Mesendoderm (in vitro differentiated cells): ENCODE results near the gene UBE2J2.

Experiments used
- DNase-seq: peaks from one replicate; pipeline ENCODE4 v3.0.0; 2013
- H2AK5ac ChIP-seq: 2 replicates; pipeline ENCODE4 v1.6.1; 2013; ENCODE audit warnings: low read length, inconsistent platforms
- H2BK120ac ChIP-seq: 2 replicates; pipeline ENCODE4 v1.6.1; 2013; ENCODE audit warnings: low read depth, mild to moderate bottlenecking, low read length, moderate library complexity, mixed read lengths
- H2BK15ac ChIP-seq: replicated peaks from 2 replicates; pipeline ENCODE4 v1.6.1; 2013; ENCODE audit warnings: low read depth, mild to moderate bottlenecking, moderate library complexity
- H2BK5ac ChIP-seq: 2 replicates; pipeline ENCODE4 v1.6.1; 2013; ENCODE audit warnings: low read length, inconsistent platforms
- H3K18ac ChIP-seq: 2 replicates; pipeline ENCODE4 v1.6.1; 2013; ENCODE audit warnings: mild to moderate bottlenecking, low read length, mixed read lengths
- H3K23ac ChIP-seq: one replicate; pipeline ENCODE4 v1.6.1; 2013; ENCODE audit warnings: low read length
- H3K27ac ChIP-seq: 2 replicates; pipeline ENCODE4 v1.5.1; 2013; ENCODE audit warnings: low read depth, mild to moderate bottlenecking, inconsistent platforms, low read length, moderate library complexity
- H3K27me3 ChIP-seq: 2 replicates; pipeline ENCODE4 v1.6.1; 2013; ENCODE audit warnings: low read length, control low read depth, mild to moderate bottlenecking, inconsistent platforms; ENCODE audit not compliant: insufficient read depth, poor library complexity
- H3K36me3 ChIP-seq: 2 replicates; pipeline ENCODE4 v1.6.1; 2013; ENCODE audit warnings: low read length, inconsistent platforms; ENCODE audit not compliant: control insufficient read depth, insufficient read depth
- H3K4ac ChIP-seq: one replicate; pipeline ENCODE4 v1.6.1; 2013; ENCODE audit warnings: low read depth, mild to moderate bottlenecking, low read length, moderate library complexity
- H3K4me1 ChIP-seq: 2 replicates; pipeline ENCODE4 v1.6.1; 2013; ENCODE audit warnings: low read depth, low read length, inconsistent platforms; ENCODE audit not compliant: control insufficient read depth
- H3K4me2 ChIP-seq: 2 replicates; pipeline ENCODE4 v1.6.1; 2013; ENCODE audit warnings: low read length
- H3K4me3 ChIP-seq: 2 replicates; pipeline ENCODE4 v1.5.1; 2013; ENCODE audit warnings: mild to moderate bottlenecking, low read length
- H3K56ac ChIP-seq: one replicate; pipeline ENCODE4 v1.6.1; 2013; ENCODE audit warnings: low read length
- H3K79me1 ChIP-seq: 2 replicates; pipeline ENCODE4 v1.6.1; 2013; ENCODE audit warnings: low read length, inconsistent platforms
- H3K79me2 ChIP-seq: 2 replicates; pipeline ENCODE4 v1.6.1; 2013; ENCODE audit warnings: mild to moderate bottlenecking, low read length; ENCODE audit not compliant: control insufficient read depth, insufficient read depth
- H3K9ac ChIP-seq: 2 replicates; pipeline ENCODE4 v1.6.1; 2013; ENCODE audit warnings: low read length, inconsistent platforms
- H4K5ac ChIP-seq: one replicate; pipeline ENCODE4 v1.6.1; 2013; ENCODE audit warnings: low read length
- H4K8ac ChIP-seq: one replicate; pipeline ENCODE4 v1.6.1; 2013; ENCODE audit warnings: low read depth, mild to moderate bottlenecking, control low read depth, low read length, moderate library complexity
- WGBS: extraction: QIAGEN DNeasy Blood & Tissue Kit; methylation state at CpG from one replicate; pipeline ENCODE4 v1.1.7; 2013; ENCODE audit warnings: low lambda C conversion rate, missing lambda C conversion rate; ENCODE audit not compliant: insufficient coverage; ENCODE audit errors: extremely low coverage; 5-methylcytosine and 5-hydroxymethylcytosine counted together

The UBE2J2 gene

DNA sequence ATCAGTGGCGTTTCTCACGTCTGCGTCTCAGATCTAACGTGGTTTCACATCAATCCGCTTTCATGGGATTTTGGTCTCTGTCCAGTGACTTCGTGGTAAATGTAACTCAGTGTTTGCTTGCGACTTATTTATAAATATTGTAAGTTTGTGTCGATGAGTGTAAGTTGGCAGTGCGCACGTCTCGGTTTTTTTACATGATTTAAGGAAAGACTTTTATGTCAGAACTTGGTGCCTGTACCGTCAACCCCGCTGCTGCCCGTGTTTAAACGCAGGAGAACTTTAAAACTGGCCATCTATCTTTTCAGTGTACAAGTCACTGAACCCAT, 40.1 kb downstream of the UBE2J2 start:
- no peak for DNase-seq
- Histone ChIP-seq H2AK5ac (no peak overlapping the region), H3K79me2 (peaks cover 36% of the 10 kb centered on the region), H3K36me3 (no peaks in the 10 kb centered on the region), H3K4me3 (no peak overlapping the region), H3K9ac (peak overlapping the region; percentile 13), H3K23ac (no peak overlapping the region), H3K4ac (no peak overlapping the region), H3K27ac (no peak overlapping the region), H3K27me3 (no peaks in the 10 kb centered on the region), H3K4me1 (peaks cover 7% of the 10 kb centered on the region), H3K79me1 (peaks cover 32% of the 10 kb centered on the region), H2BK120ac (no peak overlapping the region), H3K56ac (peak overlapping the region; percentile 10), H4K8ac (no peak overlapping the region), H2BK5ac (no peak overlapping the region), H4K5ac (no peak overlapping the region), H3K18ac (no peak overlapping the region), H3K4me2 (peak overlapping the region; percentile 7), H2BK15ac (no peak overlapping the region)
- no CpG with 5 or more reads among the region's 15 CpGs for WGBS

DNA sequence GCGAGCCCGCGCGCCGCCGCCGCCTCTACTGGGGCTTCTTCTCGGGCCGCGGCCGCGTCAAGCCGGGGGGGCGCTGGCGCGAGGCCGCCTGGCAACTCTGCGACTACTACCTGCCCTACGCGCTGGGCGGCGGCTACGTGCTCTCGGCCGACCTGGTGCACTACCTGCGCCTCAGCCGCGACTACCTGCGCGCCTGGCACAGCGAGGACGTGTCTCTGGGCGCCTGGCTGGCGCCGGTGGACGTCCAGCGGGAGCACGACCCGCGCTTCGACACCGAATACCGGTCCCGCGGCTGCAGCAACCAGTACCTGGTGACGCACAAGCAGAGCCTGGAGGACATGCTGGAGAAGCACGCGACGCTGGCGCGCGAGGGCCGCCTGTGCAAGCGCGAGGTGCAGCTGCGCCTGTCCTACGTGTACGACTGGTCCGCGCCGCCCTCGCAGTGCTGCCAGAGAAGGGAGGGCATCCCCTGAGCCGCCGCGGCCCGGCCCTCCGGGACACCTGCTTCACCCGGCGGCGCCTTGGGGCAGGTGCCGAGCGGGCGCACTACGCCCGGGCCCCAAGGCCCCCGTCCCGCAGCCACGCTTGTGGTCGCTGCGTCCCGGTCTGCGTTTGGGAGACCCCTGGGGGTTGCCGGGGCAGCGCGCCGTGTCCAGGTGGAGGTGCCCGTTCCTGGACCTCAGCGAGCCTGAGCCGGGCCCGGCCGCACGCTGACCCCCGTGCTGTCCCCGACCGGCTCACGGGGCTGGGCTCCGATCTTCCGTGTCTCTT, 40.7 kb downstream of the UBE2J2 start:
- Histone ChIP-seq H3K27ac (no peak overlapping the region), H3K36me3 (no peaks in the 10 kb centered on the region), H3K4ac (peak overlapping the region; percentile 81), H3K23ac (no peak overlapping the region), H3K56ac (peak overlapping the region; percentile 64), H3K79me1 (peaks cover 32% of the 10 kb centered on the region), H3K18ac (no peak overlapping the region), H2BK15ac (no peak overlapping the region), H4K5ac (no peak overlapping the region), H3K27me3 (no peaks in the 10 kb centered on the region), H3K4me3 (no peak overlapping the region), H3K9ac (peak overlapping the region; percentile 27), H2AK5ac (peak overlapping the region; percentile 78), H2BK5ac (no peak overlapping the region), H3K4me1 (peaks cover 7% of the 10 kb centered on the region), H4K8ac (no peak overlapping the region), H3K4me2 (peak overlapping the region; percentile 48), H2BK120ac (no peak overlapping the region), H3K79me2 (peaks cover 36% of the 10 kb centered on the region)
- WGBS, result no CpG with 5 or more reads among the region's 98 CpGs
- no peak for DNase-seq

DNA sequence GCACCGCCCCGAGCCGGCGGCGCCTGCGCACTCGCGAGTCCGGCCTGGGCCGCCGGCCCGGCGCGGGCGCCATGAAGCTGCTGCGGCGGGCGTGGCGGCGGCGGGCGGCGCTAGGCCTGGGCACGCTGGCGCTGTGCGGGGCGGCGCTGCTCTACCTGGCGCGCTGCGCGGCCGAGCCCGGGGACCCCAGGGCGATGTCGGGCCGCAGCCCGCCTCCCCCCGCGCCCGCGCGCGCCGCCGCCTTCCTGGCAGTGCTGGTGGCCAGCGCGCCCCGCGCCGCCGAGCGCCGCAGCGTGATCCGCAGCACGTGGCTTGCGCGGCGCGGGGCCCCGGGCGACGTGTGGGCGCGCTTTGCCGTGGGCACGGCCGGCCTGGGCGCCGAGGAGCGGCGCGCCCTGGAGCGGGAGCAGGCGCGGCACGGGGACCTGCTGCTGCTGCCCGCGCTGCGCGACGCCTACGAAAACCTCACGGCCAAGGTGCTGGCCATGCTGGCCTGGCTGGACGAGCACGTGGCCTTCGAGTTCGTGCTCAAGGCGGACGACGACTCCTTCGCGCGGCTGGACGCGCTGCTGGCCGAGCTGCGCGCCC, 41.4 kb downstream of the UBE2J2 start, which contains the start of gene B3GALT6:
Gene B3GALT6 (plus strand): TSS at position 30 of the 588 bp plus-strand sequence. CDS start 42 bp downstream, at position 72.
- Histone ChIP-seq H3K23ac (peak within 1 kb of the TSS; percentile 66), H3K4me2 (peak within 1 kb of the TSS; percentile 100), H2BK5ac (peak within 1 kb of the TSS; percentile 69), H3K18ac (peak within 1 kb of the TSS; percentile 47), H3K79me2 (peaks cover 40% of the 10 kb centered on the region), H3K4me3 (peak within 1 kb of the TSS; percentile 94), H4K8ac (peak within 1 kb of the TSS; percentile 93), H3K56ac (peak within 1 kb of the TSS; percentile 97), H4K5ac (no peak within 1 kb of the TSS), H2BK120ac (peak within 1 kb of the TSS; percentile 16), H3K9ac (peak within 1 kb of the TSS; percentile 94), H2BK15ac (no peak within 1 kb of the TSS), H3K27me3 (no peaks in the 10 kb centered on the region), H3K4me1 (peaks cover 7% of the 10 kb centered on the region), H3K27ac (peak within 1 kb of the TSS; percentile 45), H3K79me1 (peaks cover 35% of the 10 kb centered on the region), H3K36me3 (no peaks in the 10 kb centered on the region), H3K4ac (peak within 1 kb of the TSS; percentile 81), H2AK5ac (peak within 1 kb of the TSS; percentile 97)
- no peak for DNase-seq
- no CpG with 5 or more reads among the region's 100 CpGs for WGBS

DNA sequence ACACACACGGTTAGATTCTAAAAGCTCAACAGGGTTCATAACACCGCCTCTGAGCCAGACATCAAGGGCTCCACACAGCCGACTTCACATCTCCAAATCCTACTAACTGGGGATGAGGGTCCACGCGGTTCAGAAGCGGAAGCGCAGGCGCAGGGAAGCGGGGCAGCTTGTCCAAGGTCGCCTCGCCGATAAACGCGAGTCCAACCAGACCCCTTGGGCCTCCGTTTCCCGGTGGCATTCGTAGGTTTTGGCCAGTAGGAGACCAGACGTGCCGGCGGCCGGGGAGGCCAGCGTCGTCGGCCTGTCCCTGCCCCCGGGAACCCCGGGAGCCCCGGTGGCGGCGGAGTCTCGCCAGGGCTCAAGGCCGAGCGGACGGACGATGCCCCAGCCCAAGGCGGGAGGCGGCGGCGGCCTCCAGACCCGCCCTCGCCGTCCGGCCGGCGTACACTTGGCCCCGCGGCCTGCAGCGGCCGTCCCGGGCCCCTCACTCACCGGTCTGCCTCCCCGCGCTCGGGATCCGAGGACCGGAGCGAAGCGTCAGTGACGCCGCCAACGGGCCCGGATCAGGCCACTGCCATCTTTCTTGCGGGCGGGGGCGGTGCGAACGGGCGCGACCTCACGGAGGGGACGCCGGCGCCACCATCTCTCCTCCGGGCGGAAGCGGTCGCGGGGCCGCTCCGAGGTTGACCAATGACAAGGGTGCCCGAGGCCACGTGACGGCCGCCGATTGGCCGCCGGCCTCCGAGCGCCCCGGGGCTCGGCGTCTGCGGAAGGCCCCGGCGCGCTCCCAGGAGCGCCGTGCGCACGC, 42.0 kb downstream of the UBE2J2 start, which contains the start of gene SDF4:
Gene SDF4 (minus strand): TSS at position 602 of the 808 bp plus-strand sequence. CDS start 3,229 bp downstream, outside the sequence.
- H3K23ac ChIP-seq, result peak within 1 kb of the TSS; percentile 66
- H2AK5ac ChIP-seq, result peak within 1 kb of the TSS; percentile 97
- no peaks in the 10 kb centered on the region for H3K27me3 ChIP-seq
- H3K4me3 ChIP-seq, result peak within 1 kb of the TSS; percentile 94
- peaks cover 40% of the 10 kb centered on the region for H3K79me2 ChIP-seq
- H3K36me3 ChIP-seq, result no peaks in the 10 kb centered on the region
- peak within 1 kb of the TSS; percentile 45 for H3K27ac ChIP-seq
- peak within 1 kb of the TSS; percentile 69 for H2BK5ac ChIP-seq
- DNase-seq, result peak; percentile 98
- WGBS, result no CpG with 5 or more reads among the region's 99 CpGs
- H3K9ac ChIP-seq, result peak within 1 kb of the TSS; percentile 94
- H3K4me2 ChIP-seq, result peak within 1 kb of the TSS; percentile 100
- H3K56ac ChIP-seq, result peak within 1 kb of the TSS; percentile 97
- no peak within 1 kb of the TSS for H2BK15ac ChIP-seq
- peak within 1 kb of the TSS; percentile 16 for H2BK120ac ChIP-seq
- peak within 1 kb of the TSS; percentile 47 for H3K18ac ChIP-seq
- H3K4ac ChIP-seq, result peak within 1 kb of the TSS; percentile 81
- H4K5ac ChIP-seq, result no peak within 1 kb of the TSS
- peaks cover 7% of the 10 kb centered on the region for H3K4me1 ChIP-seq
- peak within 1 kb of the TSS; percentile 93 for H4K8ac ChIP-seq
- H3K79me1 ChIP-seq, result peaks cover 35% of the 10 kb centered on the region

DNA sequence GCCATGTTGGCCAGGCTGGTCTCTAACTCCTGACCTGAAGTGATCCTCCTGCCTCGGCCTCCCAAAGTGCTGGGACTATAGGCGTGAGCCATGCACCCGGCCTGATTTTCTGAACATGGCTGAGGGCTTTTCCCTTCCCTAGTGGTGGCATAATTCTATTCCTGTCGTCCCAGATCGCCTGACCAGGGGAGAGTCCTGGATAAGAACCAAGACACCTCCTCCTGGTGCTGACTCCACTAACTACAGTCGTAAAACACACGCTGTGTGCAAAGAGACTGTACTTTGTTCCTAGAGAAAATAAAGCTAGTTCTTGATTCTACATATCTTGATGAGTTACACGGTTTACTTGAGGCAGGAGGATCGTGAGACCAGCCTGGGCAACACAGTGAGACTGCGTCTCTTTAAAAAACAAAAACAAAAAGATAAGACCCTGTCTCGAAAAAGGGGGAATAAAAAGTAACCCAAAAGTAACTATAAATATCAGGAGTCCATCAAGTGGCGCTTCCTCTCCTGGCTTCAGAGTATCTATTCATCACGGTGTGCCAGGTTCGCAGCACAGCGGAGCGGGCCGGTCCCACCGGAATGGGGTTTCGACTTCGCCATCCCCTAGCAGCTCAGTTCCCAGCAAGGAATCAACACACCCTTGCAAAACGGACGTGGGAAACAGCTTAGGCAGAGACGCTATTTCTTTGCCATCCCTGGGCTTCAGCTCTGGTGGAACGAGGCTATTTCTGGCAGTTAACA, 42.8 kb downstream of the UBE2J2 start:
- Histone ChIP-seq H4K8ac (no peak overlapping the region), H2BK15ac (no peak overlapping the region), H3K56ac (peak overlapping the region; percentile 97), H3K79me1 (peaks cover 35% of the 10 kb centered on the region), H3K36me3 (no peaks in the 10 kb centered on the region), H2AK5ac (peak overlapping the region; percentile 43), H3K27ac (peak overlapping the region; percentile 45), H3K4me3 (peak overlapping the region; percentile 94), H3K18ac (no peak overlapping the region), H3K4me1 (peaks cover 7% of the 10 kb centered on the region), H3K27me3 (no peaks in the 10 kb centered on the region), H3K4ac (no peak overlapping the region), H2BK5ac (peak overlapping the region; percentile 69), H3K23ac (no peak overlapping the region), H3K4me2 (peak overlapping the region; percentile 100), H2BK120ac (no peak overlapping the region), H3K79me2 (peaks cover 40% of the 10 kb centered on the region), H4K5ac (no peak overlapping the region), H3K9ac (peak overlapping the region; percentile 94)
- peak; percentile 62 for DNase-seq
- no CpG with 5 or more reads among the region's 24 CpGs for WGBS
